Activated T-helper 1 cell treated with anti-CD3 and anti-CD28 coated beads, Interleukin-2, amount 50 U/mL, for 16 hours (primary cell): Measurements from ENCODE around the gene SAP25.
"Not testable (repeated sequence)": the region's sequence is repeated elsewhere in the genome, so short reads cannot be mapped to it uniquely, and the experiment has no call there.

Experiments
- DNase-seq, 2 donors: peaks; one replicate each; pipeline ENCODE4 v3.0.0-alpha.2; 2020; ENCODE audit warnings: low read depth in 1 of 2, low spot score in 1 of 2

SAP25 gene

DNA sequence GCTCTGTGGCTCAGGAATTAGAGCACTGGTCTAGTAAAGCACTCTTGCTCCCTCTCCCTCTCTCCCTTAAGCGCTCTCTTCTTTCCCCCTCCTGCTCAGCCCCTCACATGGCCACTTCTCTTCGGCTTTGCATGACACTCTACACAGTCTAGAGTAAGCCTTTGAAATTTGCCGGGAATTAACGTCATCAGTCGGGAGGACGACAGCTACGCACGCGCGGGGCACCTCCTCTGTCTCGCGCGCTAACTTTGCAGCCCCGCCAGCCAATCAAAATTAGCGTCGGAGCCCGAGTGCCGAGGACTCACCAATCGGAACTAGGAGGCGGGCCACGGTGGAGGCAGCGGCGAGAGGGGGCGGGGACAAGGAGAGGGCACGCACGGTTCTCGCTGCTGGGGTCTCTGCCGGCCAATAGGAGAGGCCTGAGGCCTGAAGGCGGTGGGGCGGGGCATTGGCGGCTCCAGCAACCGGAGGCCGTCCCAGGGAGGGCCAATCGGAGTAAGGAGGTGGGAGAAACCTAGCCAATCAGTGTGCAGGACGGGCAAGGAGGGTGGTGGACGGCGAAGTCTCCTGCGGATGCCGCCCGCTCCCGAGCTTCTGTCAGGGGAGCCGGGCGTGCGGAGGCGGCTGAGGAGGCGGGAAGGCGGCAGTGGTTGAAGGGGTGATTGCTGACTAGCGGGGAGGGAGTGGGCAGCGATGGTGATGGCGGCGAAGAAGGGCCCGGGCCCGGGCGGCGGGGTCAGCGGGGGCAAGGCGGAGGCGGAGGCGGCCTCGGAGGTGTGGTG, 34.9 kb downstream of the SAP25 start, which contains the start of gene AGFG2:
Gene AGFG2 (plus strand): TSS at position 550 of the 782 bp plus-strand sequence. CDS start 144 bp downstream, at position 694.
- peak; percentile 100 for DNase-seq

DNA sequence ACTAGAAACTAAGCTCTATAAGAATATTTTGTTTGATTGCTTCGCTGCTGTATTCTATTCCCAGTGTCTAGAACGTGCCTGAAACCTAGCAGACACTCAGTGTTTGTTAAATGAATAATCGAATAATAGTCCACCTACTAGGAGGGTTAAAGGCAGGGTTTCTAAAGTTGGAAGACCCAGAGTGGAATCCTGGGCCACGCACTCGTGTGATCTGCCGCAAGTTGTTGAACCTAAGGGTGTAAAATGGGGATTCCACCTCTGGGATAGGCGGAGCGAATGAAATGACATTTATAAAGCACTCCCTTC, 35.4 kb downstream of the SAP25 start:
- no peak for DNase-seq

DNA sequence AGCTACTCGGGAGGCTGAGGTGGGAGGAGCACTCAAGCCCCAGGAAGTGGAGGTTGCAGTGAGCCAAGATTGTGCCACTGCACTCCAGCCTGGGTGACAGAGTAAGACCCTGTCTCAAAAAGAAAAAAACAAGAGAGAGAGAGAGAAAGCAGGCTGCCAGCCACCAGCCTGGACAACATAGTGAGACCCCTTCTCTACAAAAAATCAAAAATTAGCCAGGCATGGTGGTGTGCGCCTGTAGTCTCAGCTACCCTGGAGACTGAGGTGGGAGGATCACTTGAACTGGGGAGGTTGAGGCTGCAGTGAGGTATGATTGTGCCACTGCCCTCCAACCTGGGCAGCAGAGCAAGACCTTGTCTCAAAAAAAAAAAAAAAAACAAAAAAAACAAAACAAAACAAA, 37.0 kb downstream of the SAP25 start:
- DNase-seq = not testable (repeated sequence)

DNA sequence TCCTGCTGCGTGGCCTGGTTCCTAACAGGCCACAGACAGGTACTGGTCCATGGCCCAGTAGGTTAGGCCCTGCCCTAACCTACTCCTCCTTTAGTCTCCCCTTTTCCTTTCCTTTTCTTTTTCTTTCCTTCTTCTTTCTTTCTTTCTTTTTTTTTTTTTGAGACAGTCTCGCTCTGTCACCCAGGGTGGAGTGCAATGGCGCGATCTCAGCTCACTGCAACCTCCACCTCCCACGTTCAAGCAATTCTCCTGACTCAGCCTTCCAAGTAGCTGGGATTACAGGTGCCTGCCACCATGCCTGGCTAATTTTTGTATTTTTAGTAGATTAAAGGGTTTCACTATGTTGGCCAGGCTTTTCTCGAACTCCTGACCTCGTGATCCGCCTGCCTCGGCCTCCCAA, 37.7 kb downstream of the SAP25 start:
- DNase-seq = not testable (repeated sequence)

DNA sequence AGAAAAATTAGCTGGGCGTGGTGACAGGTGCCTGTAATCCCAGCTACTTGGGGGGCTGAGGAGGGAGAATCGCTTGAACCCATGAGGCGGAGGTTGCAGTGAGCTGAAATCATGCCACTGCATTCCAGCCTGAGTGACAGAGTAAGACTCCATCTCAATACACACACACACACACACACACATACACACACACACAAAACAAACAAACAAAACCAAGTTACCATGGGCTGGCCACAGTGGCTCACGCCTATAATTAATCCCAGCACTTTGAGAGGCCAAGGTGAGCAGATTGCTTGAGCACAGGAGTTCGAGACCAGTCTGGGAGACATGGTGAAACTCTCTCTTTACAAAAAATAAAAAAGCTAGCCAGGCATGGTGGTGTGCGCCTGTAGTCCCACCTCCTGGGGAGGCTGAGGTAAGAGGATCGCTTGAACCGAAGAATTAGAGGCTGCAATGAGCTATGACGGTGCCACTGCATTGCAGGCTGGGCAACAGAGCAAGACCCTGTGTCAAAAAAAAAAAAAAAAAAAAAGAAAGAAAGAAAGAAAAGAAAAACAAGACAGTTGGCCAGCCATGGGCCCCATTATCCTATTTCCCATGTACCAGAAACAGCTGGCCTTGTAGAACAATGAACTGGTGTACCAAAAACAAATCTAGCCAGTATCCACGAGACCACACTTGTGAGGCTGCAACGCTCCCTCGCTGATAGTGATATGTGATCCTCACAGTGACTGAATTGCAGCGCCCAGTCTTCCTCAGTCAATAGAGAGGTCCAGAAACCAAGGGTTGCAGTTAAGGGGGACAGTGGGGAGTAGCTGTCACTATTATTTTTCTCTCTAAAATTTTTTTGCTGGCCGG, 41.3 kb downstream of the SAP25 start:
- DNase-seq = no peak

DNA sequence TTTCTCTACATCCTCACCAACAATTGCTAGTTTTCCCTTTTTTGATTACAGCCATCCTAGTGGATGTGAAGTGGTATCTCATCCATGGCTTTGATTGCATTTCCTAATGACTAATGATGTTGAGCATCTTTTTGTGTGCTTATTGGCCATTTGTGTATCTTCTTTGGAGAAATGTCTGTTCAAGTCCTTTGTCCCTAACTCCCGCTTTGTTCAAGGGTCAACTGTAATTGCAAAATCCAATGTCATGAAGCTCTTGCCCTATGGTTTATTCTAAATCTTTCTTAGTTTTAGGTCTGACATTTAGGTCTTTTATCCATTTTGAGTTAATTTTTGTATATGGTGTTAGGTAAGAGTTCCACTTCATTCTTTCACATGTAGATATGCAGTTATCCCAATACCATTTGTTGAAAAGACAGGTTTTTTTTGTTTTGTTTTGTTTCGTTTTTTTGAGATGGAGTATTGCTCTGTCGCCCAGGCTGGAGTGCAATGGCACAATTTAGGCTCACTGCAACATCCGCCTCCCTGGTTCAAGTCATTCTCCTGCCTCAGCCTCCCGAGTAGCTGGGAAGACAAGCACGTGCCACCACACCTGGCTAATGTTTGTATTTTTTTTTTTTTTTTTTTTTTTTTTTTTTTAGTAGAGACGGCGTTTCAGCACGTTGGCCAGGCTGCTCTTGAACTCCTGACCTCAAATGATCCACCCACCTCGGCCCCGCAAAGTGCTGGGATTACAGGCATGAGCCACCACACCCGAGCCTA, 45.4 kb downstream of the SAP25 start:
- DNase-seq = not testable (repeated sequence)

DNA sequence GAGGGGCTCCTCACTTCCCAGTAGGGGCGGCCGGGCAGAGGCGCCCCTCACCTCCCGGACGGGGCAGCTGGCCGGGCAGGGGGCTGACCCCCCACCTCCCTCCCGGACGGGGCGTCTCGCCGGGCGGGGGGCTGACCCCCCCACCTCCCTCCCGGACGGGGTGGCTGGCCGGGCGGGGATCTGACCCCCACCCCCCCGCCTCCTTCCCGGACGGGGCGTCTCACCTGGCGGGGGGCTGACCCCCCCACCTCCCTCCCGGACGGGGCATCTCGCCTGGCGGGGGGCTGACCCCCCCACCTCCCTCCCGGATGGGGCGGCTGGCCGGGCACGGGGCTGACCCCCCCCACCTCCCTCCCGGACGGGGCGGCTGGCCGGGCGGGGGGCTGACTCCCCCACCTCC, 50.5 kb downstream of the SAP25 start:
- DNase-seq = not testable (repeated sequence)
